K562 (cell line): ENCODE measurements around the gene TPGS1. TPM values are rescaled to one million over a fixed set of nuclear protein-coding genes. Genes with fewer than 3 reads are reported as not detected.

Experiments
- ATAC-seq: fragments of 200-7000 bp; cut with Tn5 transposase; 3 replicates; pipeline ENCODE4 v1.9.1; 2020; ENCODE audit warnings: moderate library complexity
- BruUV-seq: library from RNA; stranded (reverse); fragments of 400-500 nt; replicated peaks from 2 replicates; lab custom pipeline; 2021; lab: Mats Ljungman, UMichigan
- CTCF ChIA-PET: fragments of 300-600 bp; formaldehyde crosslinking; extraction: SDS; loops from one replicate; lab custom pipeline; 2021; ENCODE audit warnings: low intra/inter-chr PET ratio; lab: Yijun Ruan, JAX
- POLR2A ChIA-PET: fragments of 300-600, 350-650 bp; sonication (Branson Sonifier 250); formaldehyde crosslinking; extraction: SDS; loops from one replicate; lab custom pipeline; 2021; ENCODE audit warnings: antibody characterized with exemption, inconsistent platforms; lab: Yijun Ruan, JAX
- DNase-seq, 4 experiments: peaks; one replicate each; pipeline versions ENCODE4 v3.0.0 to v3.0.0-alpha.2; 2011 to 2018; ENCODE audit warnings: low spot score in 3 of 4, mixed read lengths in 3 of 4; ENCODE audit errors: extremely low read depth in 1 of 4
- FAIRE-seq: peaks from 2 replicates; lab custom pipeline; 2011; peaks lifted over from hg19 to GRCh38; lab: Jason Lieb, UNC
- H2AFZ ChIP-seq: 2 replicates; pipeline ENCODE4 v1.6.0; 2011; ENCODE audit warnings: low read depth, low read length, control low read depth, inconsistent platforms
- H3K27ac ChIP-seq: fragments of 200-600 bp; 3 replicates; pipeline ENCODE4 v1.8.0; 2011; ENCODE audit warnings: low read depth, mild to moderate bottlenecking, control low read depth, inconsistent platforms, low read length, moderate library complexity, mixed read lengths; ENCODE audit errors: extremely low read depth
- H3K27me3 ChIP-seq, 2 experiments: fragments of 300-600 bp in 1 of 2; 2 replicates in 1 of 2; 3 replicates in 1 of 2; pipeline versions ENCODE4 v1.6.0 to v1.8.0; 2011; ENCODE audit warnings: inconsistent platforms in 2 of 2, low read length in 2 of 2, mild to moderate bottlenecking in 1 of 2, mixed read lengths in 1 of 2, moderate library complexity in 1 of 2; ENCODE audit not compliant: control insufficient read depth in 2 of 2, insufficient read depth in 2 of 2
- H3K36me3 ChIP-seq: fragments of 300-600 bp; 3 replicates; pipeline ENCODE4 v1.8.0; 2011; ENCODE audit warnings: mild to moderate bottlenecking, low read length, inconsistent platforms; ENCODE audit not compliant: control insufficient read depth, insufficient read depth
- H3K4me1 ChIP-seq, 2 experiments: fragments of 200-600 bp in 1 of 2; replicated peaks in 1 of 2; 2 replicates in 1 of 2; 3 replicates in 1 of 2; pipeline versions ENCODE4 v1.5.1 to v1.8.0; 2011; ENCODE audit warnings: inconsistent platforms in 2 of 2, low read length in 2 of 2, mild to moderate bottlenecking in 1 of 2, mixed read lengths in 1 of 2, moderate library complexity in 1 of 2; ENCODE audit not compliant: control insufficient read depth in 2 of 2, insufficient read depth in 2 of 2
- H3K4me2 ChIP-seq: 2 replicates; pipeline ENCODE4 v1.6.1; 2011; ENCODE audit warnings: low read length, control low read depth, inconsistent platforms, mixed read lengths; ENCODE audit not compliant: insufficient read depth
- H3K4me3 ChIP-seq: fragments of 200-600 bp; sonication (generic), shearing (Covaris generic); 2 replicates; pipeline ENCODE4 v1.5.1; 2016; ENCODE audit warnings: control low read depth, inconsistent platforms
- H3K79me2 ChIP-seq: fragments of 200-600 bp; 3 replicates; pipeline ENCODE4 v1.8.0; 2011; ENCODE audit warnings: low read length, inconsistent platforms; ENCODE audit not compliant: control insufficient read depth, insufficient read depth
- H3K9ac ChIP-seq, 2 experiments: 2 replicates each; pipeline versions ENCODE4 v1.6.0 to v1.6.1; 2011; ENCODE audit warnings: low read depth in 2 of 2, low read length in 2 of 2, control low read depth in 1 of 2, inconsistent platforms in 1 of 2, mild to moderate bottlenecking in 1 of 2, mixed read lengths in 1 of 2; ENCODE audit not compliant: insufficient read depth in 1 of 2
- H3K9me1 ChIP-seq: one replicate; pipeline ENCODE4 v1.6.0; 2011; ENCODE audit warnings: inconsistent platforms, mild to moderate bottlenecking, low read length, moderate library complexity; ENCODE audit not compliant: control insufficient read depth, insufficient read depth
- H3K9me3 ChIP-seq: replicated peaks from 2 replicates; pipeline ENCODE4 v1.5.1; 2011; ENCODE audit warnings: low read depth, low read length, inconsistent platforms; ENCODE audit not compliant: control insufficient read depth, insufficient read depth
- H4K20me1 ChIP-seq: replicated peaks from 2 replicates; pipeline ENCODE4 v1.6.1; 2011; ENCODE audit warnings: low read length, inconsistent platforms, mixed read lengths; ENCODE audit not compliant: control insufficient read depth, insufficient read depth
- MYC ChIP-seq, 2 experiments: fragments of 250-450 bp in 1 of 2; sonication (Bioruptor Pico) in 1 of 2; IDR thresholded peaks; 2 replicates each; pipeline versions ENCODE4 v1.5.1 to v1.6.1; 2012 to 2021; ENCODE audit warnings: low read depth in 2 of 2, borderline replicate concordance in 1 of 2, improper control_type of control experiment in 1 of 2, low read length in 1 of 2, mild to moderate bottlenecking in 1 of 2, moderate library complexity in 1 of 2
- SAP30 ChIP-seq: fragments of 200-600 bp; sonication (generic); IDR thresholded peaks from 2 replicates; pipeline ENCODE4 v1.6.1; 2012; ENCODE audit warnings: borderline replicate concordance, low read depth, mild to moderate bottlenecking, moderate library complexity, low read length, control low read depth, inconsistent platforms; ENCODE audit not compliant: insufficient read depth, poor library complexity, severe bottlenecking
- TAF15 ChIP-seq: fragments of 200-400 bp; formaldehyde crosslinking; IDR thresholded peaks from 2 replicates; pipeline ENCODE4 v1.6.1; 2017; ENCODE audit warnings: mild to moderate bottlenecking, low read depth, low read length, moderate library complexity
- ZNF583 ChIP-seq: fragments of 250-450 bp; sonication (Bioruptor Pico); IDR thresholded peaks from 2 replicates; pipeline ENCODE4 v1.4.0; 2020
- WGBS: fragments of 100-300 bp; shearing (Covaris generic); methylation state at CpG from one replicate; pipeline ENCODE4 v1.1.6; 2016; ENCODE audit warnings: low coverage, mixed read lengths; ENCODE audit not compliant: insufficient coverage; ENCODE audit errors: missing lambda C conversion rate; 5-methylcytosine and 5-hydroxymethylcytosine counted together
- in situ Hi-C: fragments of 300-500 bp; cut with MboI; formaldehyde crosslinking; loops from 4 replicates; pipeline ENCODE4 v1.15.0; 2018; ENCODE audit warnings: inconsistent platforms, mixed read lengths
- intact Hi-C: fragments of 100-400 bp; cut with micrococcal nuclease; formaldehyde crosslinking; loops from 2 replicates; pipeline ENCODE4 v1.14.2; 2022
- polyA plus RNA-seq, 8 experiments: library from polyadenylated mRNA; depleted of rRNA in 4 of 8; stranded (reverse) in 5 of 8; unstranded in 3 of 8; fragments of >200 nt; fragmentation: Nextera tagmentation in 2 of 8; fragmentation: Illumina TruSeq in 1 of 8; extraction: Ambion mirVana in 2 of 8; extraction: Trizol in 1 of 8; gene quantifications; 2 replicates each; pipeline versions ENCODE4 v1.2.1 to v1.2.3, GENCODE V29; 2011 to 2014; ENCODE audit warnings: inconsistent platforms in 1 of 8, missing spikeins in 1 of 8
- total RNA-seq, 7 experiments: library from RNA; depleted of rRNA in 6 of 7; stranded (reverse); fragments of >200 nt in 6 of 7; fragmentation: Illumina TruSeq in 2 of 7; extraction: Trizol in 2 of 7; gene quantifications; 2 replicates each; pipeline versions ENCODE4 v1.2.1 to v1.2.3, GENCODE V29; 2011 to 2021; ENCODE audit warnings: low replicate concordance in 1 of 7

Gene TPGS1
- total and polyA plus RNA-seq, 9 of the 15 experiments (the other 6 are each of a cell fraction or from before 2014, with no cell fraction given), result 0.30 to 31.6 (median 1.2) TPM; not detected in 2

DNA sequence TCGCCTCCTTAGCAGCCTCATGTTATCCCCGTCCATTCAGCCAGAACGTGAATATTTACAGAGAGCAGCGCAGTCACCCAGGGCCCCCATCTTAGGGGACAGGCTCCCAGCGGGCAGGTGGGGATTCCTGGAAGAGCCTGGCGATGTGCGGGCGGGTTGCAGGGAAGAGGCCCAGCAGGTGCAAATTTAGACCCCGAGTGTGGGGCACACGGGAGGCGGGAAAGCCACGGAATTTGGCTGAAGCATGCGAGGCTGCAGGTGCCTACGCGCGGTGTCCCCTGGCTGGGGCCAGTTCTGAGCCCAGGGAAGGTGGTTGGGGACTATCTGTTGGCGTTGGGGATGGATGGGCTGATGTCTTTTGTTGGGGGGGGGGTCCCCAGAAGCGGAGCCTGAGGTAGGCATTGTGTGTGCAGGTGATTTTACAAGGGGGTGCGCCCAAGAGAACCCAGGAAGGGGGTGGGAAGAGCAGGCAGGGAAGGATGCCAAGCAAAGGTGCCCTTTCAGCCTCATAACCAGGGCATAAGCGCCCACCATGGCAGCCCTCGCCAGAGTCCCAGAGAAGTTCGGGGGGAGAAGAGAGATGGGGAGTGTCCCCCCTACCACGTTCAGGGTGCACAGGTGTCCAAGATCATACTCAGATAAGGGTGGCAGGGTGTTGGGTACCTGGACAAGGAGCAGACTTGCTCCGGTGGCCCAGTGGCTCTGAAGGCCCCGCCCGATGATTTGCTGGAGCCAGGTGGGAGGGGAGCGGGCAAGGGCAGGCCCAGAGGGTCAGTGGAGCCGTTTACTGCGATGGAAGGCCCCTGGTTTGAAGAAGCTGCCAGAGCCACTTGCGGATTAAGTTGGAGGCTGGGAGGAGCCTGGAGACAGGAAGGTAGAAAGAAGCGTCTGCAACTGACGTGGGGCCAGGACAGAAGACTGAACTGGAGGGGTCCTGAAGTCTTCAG, 1.2 kb downstream of the TPGS1 start:
- peak overlapping the region; percentile 99; the same call in 1 of the 3 replicates for H3K27ac ChIP-seq
- peaks cover 16 to 69% of the 10 kb centered on the region in 2 experiments; a peak in 4 of 5 replicates for H3K4me1 ChIP-seq
- in situ Hi-C loops (no loop called here), intact Hi-C loops (no loop called here)
- H3K4me2 ChIP-seq, result peak overlapping the region; percentile 95
- H3K9ac ChIP-seq, result peak overlapping the region; percentile 92 to 98
- ATAC-seq (no peak), FAIRE-seq (no peak), DNase-seq (peak in 1 of 4 experiments; percentile 24)
- ChIA-PET CTCF (interaction anchor here (0.6 kb wide), 1 partner anchor 48 kb away, joined by 8 read pairs; no protein-coding TSS in a partner anchor), POLR2A (interaction anchor here (0.6 kb wide), 1 partner anchor 10 kb away, joined by 4 read pairs; no protein-coding TSS in a partner anchor)
- BruUV-seq, result TSS peak; percentile 68
- no peak for TF ChIP-seq TAF15
- TF ChIP-seq MYC (IDR thresholded peaks at IDR 0.05; ENCODE audit: low read depth, low read length), result no peak
- 0 out of 2 replicates have a peak, but pooled peaks have one; percentile 25 for TF ChIP-seq MYC (CRISPR knock-in tag; IDR thresholded peaks at IDR 0.05; ENCODE audit: borderline replicate concordance, low read depth)
- no peak for TF ChIP-seq ZNF583 (CRISPR knock-in tag)
- no peak for TF ChIP-seq SAP30
- peaks cover 15% of the 10 kb centered on the region; the same call in 2 of the 3 replicates for H3K36me3 ChIP-seq
- no peaks in the 10 kb centered on the region for H3K9me3 ChIP-seq
- H3K4me3 ChIP-seq, result peak overlapping the region; percentile 100
- no peaks in the 10 kb centered on the region for H4K20me1 ChIP-seq
- H3K79me2 ChIP-seq, result peaks cover 13% of the 10 kb centered on the region; the same call in 2 of the 3 replicates
- H3K9me1 ChIP-seq, result peaks cover 2% of the 10 kb centered on the region
- H3K27me3 ChIP-seq, result no peaks in the 10 kb centered on the region; a peak in 1 of 5 replicates
- WGBS, result 37% methylated on average over 32 of the region's 32 CpGs
- H2AFZ ChIP-seq, result peak overlapping the region; percentile 100
